CD4-positive, alpha-beta T cell treated with Interleukin-17A for 1 hour (primary cell): ENCODE data around the gene OFD1.
"Not testable (repeated sequence)": the region's sequence is repeated elsewhere in the genome, so short reads cannot be mapped to it uniquely, and the experiment has no call there.

Experiments
- DNase-seq: peaks from one replicate; pipeline ENCODE4 v3.0.0-alpha.2; 2020

Gene OFD1

DNA sequence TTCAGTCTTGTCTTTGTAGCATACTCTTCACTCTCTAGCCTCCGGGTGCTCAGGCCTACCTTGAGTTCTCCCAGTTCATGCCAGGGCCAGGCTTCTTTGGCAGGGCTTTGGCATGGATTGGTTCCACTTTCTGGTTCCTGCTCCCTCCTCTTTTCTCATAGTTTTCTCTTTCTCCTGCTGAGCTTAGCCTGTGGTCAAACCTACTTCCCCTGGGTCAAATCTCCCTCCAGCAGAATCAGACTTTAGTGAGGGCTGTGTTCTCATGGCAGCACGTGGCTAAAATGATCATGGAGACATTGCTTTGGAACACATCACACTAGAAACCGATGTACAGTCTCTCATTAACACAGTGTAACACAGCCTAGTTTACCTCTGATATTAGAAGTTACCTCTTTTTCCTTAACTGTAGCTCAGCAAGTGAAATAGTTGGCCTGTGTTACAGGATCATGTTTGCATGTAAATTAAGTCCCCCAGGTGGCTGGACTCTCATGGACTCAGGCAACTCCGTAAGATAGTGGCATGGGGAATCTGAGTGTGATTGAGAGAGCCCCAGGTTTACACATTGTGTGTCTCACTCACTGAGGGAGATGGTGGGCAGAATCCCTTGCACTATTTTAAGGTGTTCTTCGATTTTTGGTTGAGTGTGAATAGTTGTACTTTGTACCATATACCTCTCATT lies 32.3 kb upstream of the OFD1 start:
- DNase-seq = no peak

DNA sequence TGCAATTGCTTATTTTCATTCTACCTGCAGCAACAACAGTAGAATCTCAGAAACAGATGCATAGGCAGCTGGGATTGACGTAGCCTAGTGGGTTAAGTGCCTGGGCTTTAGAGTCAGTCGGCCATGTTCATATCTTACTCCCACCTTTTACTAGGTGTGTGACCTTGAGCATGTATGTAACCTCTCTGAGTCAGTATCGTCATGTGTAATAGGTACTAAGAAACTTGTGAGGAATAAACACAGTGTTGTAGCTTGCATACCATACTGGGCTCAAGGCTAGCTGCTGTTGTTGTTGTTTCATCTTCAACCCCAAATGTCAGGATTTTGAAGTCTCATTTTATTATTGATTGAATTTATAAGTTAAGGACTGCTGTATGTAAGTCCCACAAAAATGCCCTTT lies 31.4 kb upstream of the OFD1 start:
- no peak for DNase-seq

DNA sequence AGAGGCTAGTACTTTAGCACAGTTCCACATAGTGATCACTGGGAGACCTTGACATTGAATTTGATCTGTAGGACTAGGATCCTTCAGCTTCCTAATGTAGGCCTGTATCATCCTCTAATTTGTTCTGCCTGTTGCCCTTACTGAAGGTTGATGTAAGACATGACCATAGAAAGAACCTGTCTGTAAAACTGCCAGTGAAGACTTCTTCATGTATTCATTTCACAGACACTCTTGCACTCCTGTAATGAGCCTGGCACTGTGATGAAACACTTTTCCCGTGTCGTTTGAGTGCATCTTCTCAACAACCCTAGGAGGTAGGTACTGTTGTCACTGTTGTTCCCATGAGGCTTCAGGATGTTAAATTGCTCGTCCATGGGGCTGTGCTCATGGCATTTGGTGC lies 31.0 kb upstream of the OFD1 start:
- no peak for DNase-seq

DNA sequence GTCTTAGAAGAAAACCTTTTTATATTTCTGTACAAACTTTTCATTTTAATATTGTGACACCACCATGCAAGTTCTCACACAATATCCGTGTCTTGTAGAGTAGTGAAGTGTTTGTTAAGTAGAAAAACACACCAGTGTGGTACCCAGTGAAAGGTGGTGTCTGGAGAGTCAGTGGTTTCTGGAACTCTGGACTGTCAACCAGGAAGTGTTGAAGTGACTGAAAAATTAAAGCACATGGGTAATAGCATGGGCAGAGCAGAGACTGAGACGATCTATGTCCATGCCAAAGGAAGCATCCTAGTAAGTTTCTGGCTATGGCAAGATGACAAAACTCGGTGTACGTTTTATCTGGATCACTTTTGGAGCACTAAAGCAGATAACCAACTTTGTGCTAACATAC lies 23.4 kb upstream of the OFD1 start:
- no peak for DNase-seq

DNA sequence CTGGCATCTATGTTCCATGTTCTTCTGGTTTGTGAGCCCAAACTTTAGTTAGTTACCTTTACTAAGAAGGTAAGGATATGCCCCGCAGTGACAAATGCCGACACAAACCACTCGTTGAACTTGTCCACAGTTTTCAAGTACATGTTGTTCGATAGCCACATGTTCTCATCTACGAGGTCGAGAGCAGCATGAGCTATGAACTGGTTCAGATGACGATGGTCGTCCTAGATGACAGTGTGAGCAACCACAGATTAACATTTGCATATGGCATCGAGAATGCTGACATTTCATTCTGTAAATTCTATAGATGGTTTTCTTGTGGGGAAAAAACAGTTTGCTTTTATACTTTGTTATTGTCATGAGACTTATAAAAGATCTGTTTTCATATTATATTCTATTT lies 18.1 kb upstream of the OFD1 start:
- DNase-seq = peak; percentile 43

DNA sequence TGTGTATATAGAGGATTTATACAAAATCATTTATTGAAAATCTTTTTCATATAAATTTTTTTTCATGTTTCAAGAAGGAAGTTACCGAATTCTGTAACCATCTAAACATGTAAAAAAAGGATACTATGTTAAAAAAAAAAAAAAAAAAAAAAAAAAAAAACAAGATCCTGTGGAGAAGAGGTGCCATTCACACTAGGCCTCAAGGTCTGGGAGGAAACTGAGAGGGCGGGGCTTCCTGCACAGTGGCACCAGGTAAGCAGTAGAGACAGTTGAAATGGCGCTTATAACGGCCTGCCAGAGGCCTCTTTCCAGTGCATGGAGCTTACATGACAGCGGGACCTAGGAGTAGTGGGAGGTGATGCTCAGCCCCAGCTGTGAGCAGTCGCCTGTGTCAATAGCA lies 17.6 kb upstream of the OFD1 start:
- DNase-seq = peak; percentile 76

GRCh38 chrX:13717700-13718472 lies 16.7 kb upstream of the OFD1 start:
- no peak for DNase-seq

GRCh38 chrX:13719192-13719856 lies 15.2 kb upstream of the OFD1 start:
- DNase-seq = peak; percentile 44

DNA sequence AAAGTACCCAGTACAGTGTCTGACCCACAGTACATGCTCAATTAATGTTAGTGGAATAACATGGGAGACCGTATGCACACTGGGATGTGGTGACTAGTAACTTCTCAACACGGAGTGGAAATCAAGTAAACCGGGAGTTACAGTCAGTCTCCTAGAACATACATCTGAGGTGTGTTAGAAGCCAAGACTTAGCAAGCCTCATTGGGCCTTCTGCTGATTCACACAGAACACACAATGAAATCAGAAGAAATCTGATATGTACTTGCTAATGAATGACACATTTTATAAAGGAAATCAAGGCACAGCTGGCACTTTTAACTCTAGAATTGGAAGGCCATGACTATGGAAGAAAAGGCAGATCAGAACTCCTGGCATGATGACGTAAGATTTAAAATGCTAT lies 13.2 kb upstream of the OFD1 start:
- DNase-seq = no peak

DNA sequence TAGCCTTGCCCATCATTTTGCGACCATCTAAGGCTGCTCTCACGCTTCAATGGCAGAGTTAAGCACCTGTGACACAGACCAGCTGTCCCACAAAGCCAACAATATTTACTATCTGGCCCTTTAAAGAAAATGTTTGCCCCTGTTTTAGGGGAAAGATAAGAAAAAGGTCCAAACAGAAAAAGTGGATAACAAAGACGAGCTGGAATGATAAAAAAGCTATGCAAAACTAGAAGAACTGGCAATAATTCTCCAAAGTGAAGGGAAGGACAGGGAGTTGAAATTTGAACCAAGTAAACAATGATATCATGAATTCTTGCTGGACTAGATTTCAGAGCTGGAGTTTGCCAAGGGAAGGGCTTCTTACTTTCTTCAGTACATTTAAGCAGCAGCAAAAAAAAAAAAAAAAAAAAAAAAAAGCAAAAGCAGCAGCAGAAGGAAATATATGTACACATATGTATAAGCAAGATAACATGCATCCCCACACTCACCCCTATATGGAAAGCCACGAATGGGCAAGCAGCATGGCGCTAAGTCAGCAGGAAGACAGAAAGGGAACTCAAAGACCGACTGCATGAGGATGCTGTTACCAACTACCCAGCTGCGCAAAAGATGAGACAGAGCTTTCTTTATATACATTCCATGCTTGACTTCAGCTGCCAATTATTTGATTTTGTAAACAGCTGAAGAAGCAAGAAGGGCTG lies 12.6 kb upstream of the OFD1 start:
- DNase-seq = no peak

DNA sequence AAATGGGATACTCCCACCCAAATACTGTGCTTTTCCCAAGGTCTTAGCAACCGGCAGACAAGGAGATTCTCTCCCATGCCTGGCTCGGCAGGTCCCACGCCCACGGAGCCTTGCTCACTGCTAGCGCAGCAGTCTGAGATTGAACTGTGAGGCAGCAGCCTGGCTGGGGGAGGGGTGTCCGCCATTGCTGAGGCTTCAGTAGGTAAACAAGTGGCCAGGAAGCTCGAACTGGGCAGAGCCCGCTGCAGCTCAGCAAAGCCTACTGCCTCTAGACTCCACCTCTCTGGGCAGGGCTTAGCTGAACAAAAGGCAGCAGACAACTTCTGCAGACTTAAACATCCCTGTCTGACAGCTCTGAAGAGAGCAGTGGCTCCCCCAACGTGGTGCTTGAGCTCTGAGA lies 9.7 kb upstream of the OFD1 start:
- DNase-seq = peak; percentile 73

DNA sequence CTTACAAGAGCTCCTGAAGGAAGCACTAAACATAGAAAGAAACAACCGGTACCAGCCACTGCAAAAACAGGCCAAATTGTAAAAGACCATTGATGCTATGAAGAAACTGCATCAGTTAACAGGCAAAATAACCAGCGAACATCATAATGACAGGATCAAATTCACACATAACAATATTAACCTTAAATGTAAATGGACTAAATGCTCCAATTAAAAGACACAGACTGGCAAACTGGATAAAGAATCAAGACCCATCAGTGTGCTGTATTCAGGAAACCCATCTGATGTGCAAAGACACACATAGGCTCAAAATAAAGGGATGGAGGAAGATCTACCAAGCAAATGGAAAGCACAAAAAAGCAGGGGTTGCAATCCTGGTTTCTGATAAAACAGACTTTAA lies 8.0 kb upstream of the OFD1 start:
- not testable (repeated sequence) for DNase-seq

DNA sequence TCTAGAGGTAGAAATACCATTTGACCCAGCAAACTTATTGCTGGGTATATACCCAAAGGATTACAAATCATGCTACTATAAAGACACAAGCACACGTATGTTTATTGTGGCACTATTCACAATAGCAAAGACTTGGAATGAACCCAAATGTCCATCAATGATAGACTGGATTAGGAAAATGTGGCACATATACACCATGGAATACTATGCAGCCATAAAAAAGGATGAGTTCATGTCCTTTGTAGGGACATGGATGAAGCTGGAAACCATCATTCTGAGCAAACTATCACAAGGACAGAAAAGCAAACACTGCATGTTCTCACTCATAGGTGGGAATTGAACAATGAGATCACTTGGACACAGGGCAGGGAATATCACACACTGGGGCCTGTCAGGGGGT lies 4.0 kb upstream of the OFD1 start:
- not testable (repeated sequence) for DNase-seq

- DNase-seq = no peak
Observed at GRCh38 chrX:13732246-13733067, 2.1 kb upstream of the OFD1 start.

DNA sequence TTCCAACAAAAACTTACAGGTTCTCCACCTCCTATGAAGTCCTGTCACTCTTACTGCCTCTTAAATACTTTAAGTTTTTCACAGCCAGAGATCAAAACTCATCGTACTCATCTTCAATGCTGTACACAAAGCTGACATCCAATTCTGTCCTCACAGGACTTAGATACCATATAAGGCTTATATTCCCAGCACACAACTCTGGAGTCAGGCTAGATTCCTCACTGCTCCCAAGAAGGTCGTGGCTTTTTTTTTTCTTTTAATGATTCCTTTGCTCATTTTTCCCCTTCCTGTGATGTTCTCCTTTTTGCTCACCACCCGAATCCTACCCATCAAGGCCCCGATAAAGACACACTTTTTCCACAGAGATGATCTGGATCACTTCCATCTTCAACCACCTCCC lies 1.0 kb upstream of the OFD1 start:
- no peak for DNase-seq

- no peak for DNase-seq
Observed at GRCh38 chrX:13741695-13742094, 7.1 kb downstream of the OFD1 start.

- DNase-seq = peak; percentile 80
Observed at GRCh38 chrX:13742397-13743176, 8.0 kb downstream of the OFD1 start.

DNA sequence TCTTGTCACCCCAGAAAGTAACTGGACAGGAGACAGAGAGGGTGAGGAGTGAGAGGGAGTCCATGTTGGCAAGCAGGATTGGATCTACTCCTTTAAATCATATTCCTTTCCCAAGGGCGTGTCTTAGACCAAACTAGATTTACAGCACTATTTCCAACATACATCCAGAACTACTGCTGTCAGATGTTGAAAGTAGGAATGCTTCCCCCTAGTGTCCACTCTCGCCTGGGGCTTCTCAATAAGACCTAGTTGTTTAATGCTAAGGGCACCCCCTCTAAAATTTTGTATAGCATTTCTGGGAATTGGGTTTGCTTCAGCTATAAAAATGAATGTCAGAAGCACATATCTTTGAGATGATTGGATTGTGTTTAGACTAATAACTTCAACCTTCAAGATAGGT lies 13.3 kb downstream of the OFD1 start:
- peak; percentile 58 for DNase-seq

DNA sequence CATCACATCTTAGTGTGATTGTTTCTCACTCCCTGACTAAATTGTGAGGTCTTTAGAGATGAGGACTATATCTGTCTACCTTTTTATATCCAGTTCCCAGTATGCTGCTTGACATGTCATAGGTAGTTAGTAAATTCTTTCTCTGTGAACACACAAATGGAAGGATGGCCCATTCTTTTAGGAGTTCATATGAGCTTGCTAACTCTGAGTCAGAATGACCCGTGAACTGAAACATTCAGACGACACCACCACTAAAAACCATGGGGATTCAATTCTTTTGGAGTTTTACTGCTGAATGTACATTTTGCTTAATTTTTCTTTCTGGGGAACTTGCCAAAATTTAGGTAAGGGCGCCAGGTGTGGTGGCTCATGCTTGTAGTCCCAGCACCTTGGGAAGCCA lies 13.9 kb downstream of the OFD1 start:
- DNase-seq = no peak

DNA sequence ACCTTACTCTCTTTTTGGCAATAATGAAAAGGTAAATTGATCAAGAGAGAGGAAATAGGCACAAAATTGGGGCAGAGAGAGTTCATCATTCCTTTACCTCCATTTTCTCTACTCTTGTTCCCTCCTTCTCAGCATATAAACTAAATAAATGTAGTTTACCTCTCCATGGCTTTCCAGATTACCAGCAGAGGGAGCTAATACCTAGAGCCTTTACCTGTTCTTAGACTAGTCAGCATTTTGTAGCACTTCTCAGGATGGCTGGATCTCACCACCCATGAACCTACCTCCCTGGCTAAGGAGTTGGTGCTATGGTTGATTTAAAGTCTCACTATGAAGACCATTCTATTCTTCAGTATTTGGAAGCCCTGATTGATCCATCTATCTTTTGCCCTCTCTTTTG lies 15.7 kb downstream of the OFD1 start:
- DNase-seq = peak; percentile 64

- DNase-seq = no peak
Observed at GRCh38 chrX:13750812-13751211, 16.3 kb downstream of the OFD1 start.

GRCh38 chrX:13752141-13752540 lies 17.6 kb downstream of the OFD1 start:
- DNase-seq = no peak
